Neural cell (in vitro differentiated cells): ENCODE data around the gene MCOLN1. TPM values are rescaled to one million over a fixed set of nuclear protein-coding genes. Genes with fewer than 3 reads are reported as not detected.

Source experiments
- H2AFZ ChIP-seq: fragments of 200-600, 300-800 bp; sonication (generic), shearing (Covaris generic); 2 replicates; pipeline ENCODE4 v1.6.0; 2014; ENCODE audit warnings: low read depth, mild to moderate bottlenecking, antibody characterized with exemption, low read length, moderate library complexity
- H3F3A ChIP-seq: fragments of 200-600 bp; shearing (Covaris generic); 2 replicates; pipeline ENCODE4 v1.6.1; 2016; ENCODE audit warnings: mild to moderate bottlenecking, moderate library complexity, mixed read lengths, antibody characterized with exemption, low read length; ENCODE audit not compliant: insufficient read depth, poor library complexity, severe bottlenecking
- H3K27ac ChIP-seq: fragments of 200-600, 300-800 bp; sonication (generic), shearing (Covaris generic); 2 replicates; pipeline ENCODE4 v1.5.1; 2014; ENCODE audit warnings: mild to moderate bottlenecking, low read length, moderate library complexity
- H3K27me3 ChIP-seq: fragments of 300-800, 200-600 bp; sonication (generic), shearing (Covaris generic); 2 replicates; pipeline ENCODE4 v1.6.0; 2014; ENCODE audit warnings: mild to moderate bottlenecking, low read depth, low read length, moderate library complexity; ENCODE audit not compliant: insufficient read depth
- H3K36me3 ChIP-seq: fragments of 300-800, 200-600 bp; sonication (generic), shearing (Covaris generic); 2 replicates; pipeline ENCODE4 v1.5.1; 2014; ENCODE audit warnings: mild to moderate bottlenecking, antibody characterized with exemption, low read length, moderate library complexity; ENCODE audit not compliant: insufficient read depth
- H3K4me2 ChIP-seq: fragments of 300-800, 200-600 bp; sonication (generic), shearing (Covaris generic); 2 replicates; pipeline ENCODE4 v1.6.0; 2014; ENCODE audit warnings: mild to moderate bottlenecking, low read length
- H3K4me3 ChIP-seq: fragments of 300-800, 200-600 bp; sonication (generic), shearing (Covaris generic); 2 replicates; pipeline ENCODE4 v1.5.1; 2014; ENCODE audit warnings: mild to moderate bottlenecking, low read length, moderate library complexity
- H3K79me2 ChIP-seq: fragments of 200-600 bp; shearing (Covaris generic); replicated peaks from 2 replicates; pipeline ENCODE4 v1.6.0; 2014; ENCODE audit warnings: mild to moderate bottlenecking, low read length, moderate library complexity; ENCODE audit not compliant: insufficient read depth
- H3K9ac ChIP-seq: fragments of 300-800, 200-600 bp; sonication (generic), shearing (Covaris generic); 2 replicates; pipeline ENCODE4 v1.6.1; 2016; ENCODE audit warnings: mild to moderate bottlenecking, low read length, mixed read lengths
- H3K9me2 ChIP-seq: fragments of 200-600 bp; shearing (Covaris generic); 2 replicates; pipeline ENCODE4 v1.6.1; 2016; ENCODE audit warnings: mild to moderate bottlenecking, low read length, mixed read lengths; ENCODE audit not compliant: insufficient read depth
- H3K9me3 ChIP-seq: fragments of 200-600, 300-800 bp; sonication (generic), shearing (Covaris generic); 2 replicates; pipeline ENCODE4 v1.6.1; 2016; ENCODE audit warnings: mild to moderate bottlenecking, mixed run types, low read length, moderate library complexity, mixed read lengths
- H4K20me1 ChIP-seq: fragments of 200-600 bp; shearing (Covaris generic); 2 replicates; pipeline ENCODE4 v1.6.1; 2016; ENCODE audit warnings: mild to moderate bottlenecking, mixed run types; ENCODE audit not compliant: insufficient read depth
- EP300 ChIP-seq: fragments of 450-650 bp; conservative IDR thresholded peaks from 2 replicates; pipeline ENCODE4 v1.6.1; 2014; ENCODE audit warnings: antibody characterized with exemption, mild to moderate bottlenecking, moderate library complexity; ENCODE audit not compliant: poor library complexity, severe bottlenecking
- EZH2 ChIP-seq: fragments of 200-600, 300-800 bp; shearing (Covaris generic), sonication (generic); IDR thresholded peaks from 2 replicates; pipeline ENCODE4 v1.6.1; 2014; ENCODE audit warnings: antibody characterized with exemption, low read length, borderline replicate concordance, mild to moderate bottlenecking; ENCODE audit not compliant: insufficient read depth, poor library complexity, severe bottlenecking
- MXI1 ChIP-seq: fragments of 450-650 bp; conservative IDR thresholded peaks from 2 replicates; pipeline ENCODE4 v1.6.1; 2014; ENCODE audit warnings: antibody characterized with exemption, mild to moderate bottlenecking; ENCODE audit not compliant: poor library complexity, severe bottlenecking
- POLR2AphosphoS5 ChIP-seq: IDR thresholded peaks from 2 replicates; pipeline ENCODE4 v1.6.1; 2012
- RAD21 ChIP-seq: fragments of 450-650 bp; conservative IDR thresholded peaks from 2 replicates; pipeline ENCODE4 v1.6.1; 2014; ENCODE audit warnings: antibody characterized with exemption, mild to moderate bottlenecking, moderate library complexity
- SMC3 ChIP-seq: fragments of 450-650 bp; conservative IDR thresholded peaks from 2 replicates; pipeline ENCODE4 v1.6.1; 2014; ENCODE audit warnings: antibody characterized with exemption, mild to moderate bottlenecking, moderate library complexity; ENCODE audit not compliant: poor library complexity
- TAF1 ChIP-seq: IDR thresholded peaks from 2 replicates; pipeline ENCODE4 v1.6.1; 2012; ENCODE audit warnings: low read depth
- polyA minus RNA-seq: library from RNA; depleted of rRNA, polyadenylated mRNA; stranded (reverse); fragments of >200 nt; gene quantifications from 2 replicates; pipeline ENCODE4 v1.2.3, GENCODE V29; 2014
- polyA plus RNA-seq: library from polyadenylated mRNA; depleted of rRNA; stranded (reverse); fragments of >200 nt; gene quantifications from 2 replicates; pipeline ENCODE4 v1.2.3, GENCODE V29; 2014
- TF ChIP-seq, protein P1 (sequence below): fragments of 450-650 bp; IDR thresholded peaks from 2 replicates; pipeline ENCODE4 v1.5.1; 2014; ENCODE audit warnings: antibody characterized with exemption, mild to moderate bottlenecking, moderate library complexity; ENCODE audit not compliant: poor library complexity, severe bottlenecking
- TF ChIP-seq, protein P2 (sequence below): IDR thresholded peaks from 2 replicates; pipeline ENCODE4 v1.6.1; 2012; ENCODE audit warnings: borderline replicate concordance

Gene MCOLN1
- polyA plus RNA-seq = 16.9 and 20.6 TPM in 2 replicates
- polyA minus RNA-seq = 10.8 and 11.0 TPM in 2 replicates

DNA sequence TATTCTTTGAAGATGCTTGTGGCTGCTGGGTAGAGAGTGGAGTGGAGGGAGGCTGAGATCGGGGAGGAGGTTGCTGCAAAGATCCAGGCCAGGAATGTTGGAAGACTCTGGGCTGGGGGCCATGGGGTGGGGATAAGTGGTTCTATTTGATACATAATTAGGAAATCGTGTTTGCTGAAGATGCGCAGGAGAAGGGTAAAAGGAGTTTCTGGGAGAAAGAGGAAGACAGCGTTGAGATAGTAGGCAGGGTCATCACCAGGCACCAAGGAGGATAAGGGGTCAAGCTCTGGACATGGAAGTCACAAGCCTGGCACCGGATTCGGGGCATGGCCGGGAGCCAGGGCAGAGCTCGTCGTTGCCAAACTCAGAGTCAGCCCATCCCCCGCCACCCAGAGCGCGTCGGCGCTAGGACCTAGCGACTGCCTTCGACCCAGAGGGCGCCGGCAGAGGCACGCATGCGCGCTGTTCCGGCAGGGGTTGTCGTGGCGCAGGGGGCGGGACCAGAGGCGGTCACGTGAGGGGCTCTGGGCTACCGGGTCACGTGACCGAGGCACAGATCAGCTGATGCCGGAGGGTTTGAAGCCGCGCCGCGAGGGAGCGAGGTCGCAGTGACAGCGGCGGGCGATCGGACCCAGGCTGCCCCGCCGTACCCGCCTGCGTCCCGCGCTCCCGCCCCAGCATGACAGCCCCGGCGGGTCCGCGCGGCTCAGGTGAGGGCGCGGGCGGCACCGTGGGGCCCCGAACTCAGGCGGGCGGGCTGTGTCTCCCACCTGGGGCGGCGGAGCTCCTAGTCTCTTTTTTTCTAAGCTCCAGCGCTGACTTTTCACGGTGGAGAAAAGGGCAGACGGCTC, at the start of gene MCOLN1:
Gene MCOLN1 (plus strand): TSS at position 553 of the 851 bp plus-strand sequence. CDS start 127 bp downstream, at position 680.
- Histone ChIP-seq H3F3A (no peaks in the 10 kb centered on the region), H3K9me2 (no peaks in the 10 kb centered on the region), H3K9ac (peak within 1 kb of the TSS; percentile 69), H4K20me1 (no peaks in the 10 kb centered on the region), H3K4me2 (peak within 1 kb of the TSS; percentile 95), H3K79me2 (peaks cover 4% of the 10 kb centered on the region), H3K9me3 (no peaks in the 10 kb centered on the region), H3K27me3 (no peaks in the 10 kb centered on the region), H3K27ac (peak within 1 kb of the TSS; percentile 64), H3K36me3 (no peaks in the 10 kb centered on the region), H3K4me3 (peak within 1 kb of the TSS; percentile 87), H2AFZ (peak within 1 kb of the TSS; percentile 80)
- TF ChIP-seq, protein P1, sequence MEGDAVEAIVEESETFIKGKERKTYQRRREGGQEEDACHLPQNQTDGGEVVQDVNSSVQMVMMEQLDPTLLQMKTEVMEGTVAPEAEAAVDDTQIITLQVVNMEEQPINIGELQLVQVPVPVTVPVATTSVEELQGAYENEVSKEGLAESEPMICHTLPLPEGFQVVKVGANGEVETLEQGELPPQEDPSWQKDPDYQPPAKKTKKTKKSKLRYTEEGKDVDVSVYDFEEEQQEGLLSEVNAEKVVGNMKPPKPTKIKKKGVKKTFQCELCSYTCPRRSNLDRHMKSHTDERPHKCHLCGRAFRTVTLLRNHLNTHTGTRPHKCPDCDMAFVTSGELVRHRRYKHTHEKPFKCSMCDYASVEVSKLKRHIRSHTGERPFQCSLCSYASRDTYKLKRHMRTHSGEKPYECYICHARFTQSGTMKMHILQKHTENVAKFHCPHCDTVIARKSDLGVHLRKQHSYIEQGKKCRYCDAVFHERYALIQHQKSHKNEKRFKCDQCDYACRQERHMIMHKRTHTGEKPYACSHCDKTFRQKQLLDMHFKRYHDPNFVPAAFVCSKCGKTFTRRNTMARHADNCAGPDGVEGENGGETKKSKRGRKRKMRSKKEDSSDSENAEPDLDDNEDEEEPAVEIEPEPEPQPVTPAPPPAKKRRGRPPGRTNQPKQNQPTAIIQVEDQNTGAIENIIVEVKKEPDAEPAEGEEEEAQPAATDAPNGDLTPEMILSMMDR = no peak
- TF ChIP-seq EP300 (peak; percentile 79), MXI1 (peak; percentile 94), TAF1 (peak; percentile 79), POLR2AphosphoS5 (peak; percentile 71), RAD21 (peak; percentile 16), EZH2 (no peak), SMC3 (peak; percentile 56)
- TF ChIP-seq, protein P2, sequence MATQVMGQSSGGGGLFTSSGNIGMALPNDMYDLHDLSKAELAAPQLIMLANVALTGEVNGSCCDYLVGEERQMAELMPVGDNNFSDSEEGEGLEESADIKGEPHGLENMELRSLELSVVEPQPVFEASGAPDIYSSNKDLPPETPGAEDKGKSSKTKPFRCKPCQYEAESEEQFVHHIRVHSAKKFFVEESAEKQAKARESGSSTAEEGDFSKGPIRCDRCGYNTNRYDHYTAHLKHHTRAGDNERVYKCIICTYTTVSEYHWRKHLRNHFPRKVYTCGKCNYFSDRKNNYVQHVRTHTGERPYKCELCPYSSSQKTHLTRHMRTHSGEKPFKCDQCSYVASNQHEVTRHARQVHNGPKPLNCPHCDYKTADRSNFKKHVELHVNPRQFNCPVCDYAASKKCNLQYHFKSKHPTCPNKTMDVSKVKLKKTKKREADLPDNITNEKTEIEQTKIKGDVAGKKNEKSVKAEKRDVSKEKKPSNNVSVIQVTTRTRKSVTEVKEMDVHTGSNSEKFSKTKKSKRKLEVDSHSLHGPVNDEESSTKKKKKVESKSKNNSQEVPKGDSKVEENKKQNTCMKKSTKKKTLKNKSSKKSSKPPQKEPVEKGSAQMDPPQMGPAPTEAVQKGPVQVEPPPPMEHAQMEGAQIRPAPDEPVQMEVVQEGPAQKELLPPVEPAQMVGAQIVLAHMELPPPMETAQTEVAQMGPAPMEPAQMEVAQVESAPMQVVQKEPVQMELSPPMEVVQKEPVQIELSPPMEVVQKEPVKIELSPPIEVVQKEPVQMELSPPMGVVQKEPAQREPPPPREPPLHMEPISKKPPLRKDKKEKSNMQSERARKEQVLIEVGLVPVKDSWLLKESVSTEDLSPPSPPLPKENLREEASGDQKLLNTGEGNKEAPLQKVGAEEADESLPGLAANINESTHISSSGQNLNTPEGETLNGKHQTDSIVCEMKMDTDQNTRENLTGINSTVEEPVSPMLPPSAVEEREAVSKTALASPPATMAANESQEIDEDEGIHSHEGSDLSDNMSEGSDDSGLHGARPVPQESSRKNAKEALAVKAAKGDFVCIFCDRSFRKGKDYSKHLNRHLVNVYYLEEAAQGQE = peak; percentile 53

DNA sequence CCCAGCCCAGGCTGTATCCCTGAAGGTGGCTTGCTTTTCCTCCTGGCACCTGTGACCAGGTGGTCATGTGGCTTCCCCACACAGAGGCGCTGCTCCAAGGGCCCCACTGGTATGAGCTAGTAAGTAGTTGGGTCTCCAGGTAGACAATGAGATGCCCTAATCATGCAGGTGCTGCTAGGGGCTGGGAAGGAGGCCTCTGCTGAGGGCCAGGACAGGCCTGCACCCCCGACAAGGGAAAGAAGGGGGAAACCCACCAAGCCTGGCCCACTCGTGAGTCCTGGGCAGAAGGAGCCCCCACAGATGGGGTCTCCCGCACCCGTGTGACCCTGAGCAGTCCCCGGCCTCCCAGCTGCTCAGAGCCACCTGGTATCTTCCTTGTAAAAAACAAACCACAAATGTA, 46.8 kb upstream of the MCOLN1 start:
- no peaks in the 10 kb centered on the region for H4K20me1 ChIP-seq
- H3K4me2 ChIP-seq = no peak overlapping the region
- H3K9me2 ChIP-seq = no peaks in the 10 kb centered on the region
- TF ChIP-seq, protein P1 = no peak
- TF ChIP-seq, protein P2 = no peak
- TF ChIP-seq POLR2AphosphoS5 (no peak), EP300 (no peak), EZH2 (no peak), MXI1 (no peak), RAD21 (no peak), TAF1 (no peak), SMC3 (no peak)
- no peaks in the 10 kb centered on the region for H3K9me3 ChIP-seq
- H3K36me3 ChIP-seq = no peaks in the 10 kb centered on the region
- no peak overlapping the region for H3K9ac ChIP-seq
- H3K4me3 ChIP-seq = no peak overlapping the region
- H2AFZ ChIP-seq = no peak overlapping the region
- no peaks in the 10 kb centered on the region for H3K27me3 ChIP-seq
- no peak overlapping the region for H3K27ac ChIP-seq
- no peaks in the 10 kb centered on the region for H3F3A ChIP-seq
- H3K79me2 ChIP-seq = no peaks in the 10 kb centered on the region
